ENCODE results near the gene GALNT6.

DNA sequence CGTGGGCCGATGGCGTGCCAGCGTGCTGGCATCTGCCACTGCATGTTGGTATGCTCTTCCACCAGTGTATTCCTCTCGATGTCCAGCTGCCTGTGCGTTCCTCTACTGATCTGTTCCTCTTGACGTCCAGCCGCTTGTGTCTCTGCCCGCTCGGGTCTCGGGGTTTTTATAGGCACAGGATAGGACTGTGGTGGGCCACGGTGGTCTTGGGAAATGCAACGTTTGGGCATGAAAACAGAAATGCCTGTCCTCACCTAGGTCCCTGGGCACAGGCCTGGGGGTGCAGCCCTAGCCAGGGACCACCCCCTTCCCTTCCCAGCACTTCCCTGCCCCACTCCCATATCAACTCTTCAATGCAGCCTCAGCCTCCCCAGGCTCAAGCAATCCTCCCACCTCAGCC is 10.3 kb upstream of the GALNT6 start:
- TF ChIP-seq, protein P1, sequence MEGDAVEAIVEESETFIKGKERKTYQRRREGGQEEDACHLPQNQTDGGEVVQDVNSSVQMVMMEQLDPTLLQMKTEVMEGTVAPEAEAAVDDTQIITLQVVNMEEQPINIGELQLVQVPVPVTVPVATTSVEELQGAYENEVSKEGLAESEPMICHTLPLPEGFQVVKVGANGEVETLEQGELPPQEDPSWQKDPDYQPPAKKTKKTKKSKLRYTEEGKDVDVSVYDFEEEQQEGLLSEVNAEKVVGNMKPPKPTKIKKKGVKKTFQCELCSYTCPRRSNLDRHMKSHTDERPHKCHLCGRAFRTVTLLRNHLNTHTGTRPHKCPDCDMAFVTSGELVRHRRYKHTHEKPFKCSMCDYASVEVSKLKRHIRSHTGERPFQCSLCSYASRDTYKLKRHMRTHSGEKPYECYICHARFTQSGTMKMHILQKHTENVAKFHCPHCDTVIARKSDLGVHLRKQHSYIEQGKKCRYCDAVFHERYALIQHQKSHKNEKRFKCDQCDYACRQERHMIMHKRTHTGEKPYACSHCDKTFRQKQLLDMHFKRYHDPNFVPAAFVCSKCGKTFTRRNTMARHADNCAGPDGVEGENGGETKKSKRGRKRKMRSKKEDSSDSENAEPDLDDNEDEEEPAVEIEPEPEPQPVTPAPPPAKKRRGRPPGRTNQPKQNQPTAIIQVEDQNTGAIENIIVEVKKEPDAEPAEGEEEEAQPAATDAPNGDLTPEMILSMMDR (IDR thresholded peaks at IDR 0.05): no peak
- TF ChIP-seq POLR2A (IDR thresholded peaks at IDR 0.05): no peak

Measured in thyroid gland (tissue), 4 donors.